GM12878 (cell line): Measurements from ENCODE around the gene SKIC8. TPM values are rescaled to one million over a fixed set of nuclear protein-coding genes. Genes with fewer than 3 reads are reported as not detected.

ENCODE experiments used
- ATAC-seq: fragments of 200-7000 bp; cut with Tn5 transposase; 3 replicates; pipeline ENCODE4 v1.9.1; 2020; ENCODE audit warnings: mild to moderate bottlenecking, moderate library complexity
- BruUV-seq: library from RNA; stranded (reverse); fragments of 400-500 nt; replicated peaks from 2 replicates; lab custom pipeline; 2021; lab: Mats Ljungman, UMichigan
- CTCF ChIA-PET: fragments of 300-600 bp; sonication (Branson Sonifier 250); formaldehyde crosslinking; extraction: SDS; loops from one replicate; lab custom pipeline; 2021; ENCODE audit warnings: inconsistent platforms; lab: Yijun Ruan, JAX
- POLR2A ChIA-PET: fragments of 350-600 bp; formaldehyde crosslinking; extraction: SDS; loops from one replicate; lab custom pipeline; 2021; ENCODE audit warnings: inconsistent platforms; lab: Charles Lee
- RAD21 ChIA-PET: fragments of 300-600 bp; sonication (Branson Sonifier 250); formaldehyde crosslinking; loops from one replicate; lab custom pipeline; 2023; ENCODE audit warnings: antibody characterized with exemption; ENCODE audit not compliant: unreplicated experiment; lab: Charles Lee
- SMC1A ChIA-PET: fragments of 300-600 bp; sonication (Branson Sonifier 250); formaldehyde crosslinking; loops from one replicate; lab custom pipeline; 2023; ENCODE audit not compliant: unreplicated experiment, uncharacterized antibody; lab: Charles Lee
- DNase-seq: peaks from one replicate; pipeline ENCODE4 v3.0.0-alpha.2; 2011; ENCODE audit warnings: low read depth, low spot score
- FAIRE-seq: peaks from 3 replicates; lab custom pipeline; 2011; peaks lifted over from hg19 to GRCh38; lab: Jason Lieb, UNC
- H2AFZ ChIP-seq: 2 replicates; pipeline ENCODE4 v1.6.0; 2011; ENCODE audit warnings: low read depth, low read length, control low read depth; ENCODE audit not compliant: control insufficient read depth
- H3K27ac ChIP-seq: 2 replicates; pipeline ENCODE4 v1.5.1; 2011; ENCODE audit warnings: control low read depth; ENCODE audit not compliant: control insufficient read depth, insufficient read depth
- H3K27me3 ChIP-seq, 2 experiments: replicated peaks in 1 of 2; 2 replicates each; pipeline versions ENCODE4 v1.6.0 to v1.6.1; 2011; ENCODE audit warnings: low read length in 1 of 2; ENCODE audit not compliant: control insufficient read depth in 2 of 2, insufficient read depth in 2 of 2
- H3K36me3 ChIP-seq, 2 experiments: 2 replicates each; pipeline ENCODE4 v1.5.1; 2011; ENCODE audit warnings: low read length in 1 of 2; ENCODE audit not compliant: control insufficient read depth in 2 of 2, insufficient read depth in 2 of 2
- H3K4me1 ChIP-seq: 2 replicates; pipeline ENCODE4 v1.6.1; 2011; ENCODE audit warnings: mild to moderate bottlenecking, low read length, moderate library complexity, mixed read lengths; ENCODE audit not compliant: control insufficient read depth, insufficient read depth
- H3K4me2 ChIP-seq: 2 replicates; pipeline ENCODE4 v1.6.0; 2011; ENCODE audit warnings: control low read depth; ENCODE audit not compliant: control insufficient read depth, insufficient read depth
- H3K4me3 ChIP-seq: fragments of 200-600 bp; sonication (generic); 2 replicates; pipeline ENCODE4 v1.5.1; 2016
- H3K79me2 ChIP-seq: 2 replicates; pipeline ENCODE4 v1.6.0; 2011; ENCODE audit warnings: low read length; ENCODE audit not compliant: control insufficient read depth, insufficient read depth
- H3K9ac ChIP-seq: 2 replicates; pipeline ENCODE4 v1.8.0; 2011; ENCODE audit warnings: low read length, control low read depth, mixed read lengths; ENCODE audit not compliant: control insufficient read depth, insufficient read depth
- H3K9me3 ChIP-seq: replicated peaks from 3 replicates; pipeline ENCODE4 v1.5.1; 2011; ENCODE audit warnings: mild to moderate bottlenecking, low read length; ENCODE audit not compliant: control insufficient read depth, insufficient read depth
- H4K20me1 ChIP-seq: 2 replicates; pipeline ENCODE4 v1.6.0; 2011; ENCODE audit not compliant: control insufficient read depth, insufficient read depth
- ATF7 ChIP-seq: fragments of 450-650 bp; IDR thresholded peaks from 2 replicates; pipeline ENCODE4 v1.6.1; 2016; ENCODE audit warnings: low read depth, mild to moderate bottlenecking
- CBFB ChIP-seq: IDR thresholded peaks from 2 replicates; pipeline ENCODE4 v1.6.1; 2016; ENCODE audit warnings: antibody characterized with exemption, low read depth
- CBX5 ChIP-seq: sonication (generic); IDR thresholded peaks from 2 replicates; pipeline ENCODE4 v1.6.1; 2016; ENCODE audit warnings: low read depth, moderate library complexity, mild to moderate bottlenecking, inconsistent platforms
- GATAD2B ChIP-seq: fragments of 450-650 bp; conservative IDR thresholded peaks from 2 replicates; pipeline ENCODE4 v1.6.1; 2017; ENCODE audit warnings: low read depth, mild to moderate bottlenecking, moderate library complexity
- HCFC1 ChIP-seq: fragments of 150-350 bp; IDR thresholded peaks from 2 replicates; pipeline ENCODE4 v1.6.1; 2014; ENCODE audit warnings: low read length
- LARP7 ChIP-seq: fragments of 450-650 bp; IDR thresholded peaks from 2 replicates; pipeline ENCODE4 v1.6.1; 2017; ENCODE audit warnings: mild to moderate bottlenecking
- MTA3 ChIP-seq: IDR thresholded peaks from 2 replicates; pipeline ENCODE4 v1.6.1; 2012; ENCODE audit warnings: low read length, inconsistent platforms, borderline replicate concordance
- MXI1 ChIP-seq: fragments of 150-350 bp; IDR thresholded peaks from 2 replicates; pipeline ENCODE4 v1.6.1; 2011; ENCODE audit warnings: low read depth, mild to moderate bottlenecking, inconsistent platforms, low read length, improper control_type of control experiment
- NFIC ChIP-seq: IDR thresholded peaks from 2 replicates; pipeline ENCODE4 v1.6.1; 2012; ENCODE audit warnings: low read depth, mild to moderate bottlenecking, inconsistent platforms, low read length, moderate library complexity
- NR2C1 ChIP-seq: fragments of 450-650 bp; IDR thresholded peaks from 2 replicates; pipeline ENCODE4 v1.6.1; 2017; ENCODE audit warnings: antibody characterized with exemption, mild to moderate bottlenecking, moderate library complexity
- PAX5 ChIP-seq: IDR thresholded peaks from 2 replicates; pipeline ENCODE4 v1.6.1; 2011; ENCODE audit warnings: low read depth, low read length, borderline replicate concordance
- RELA ChIP-seq: fragments of 450-650 bp; IDR thresholded peaks from 2 replicates; pipeline ENCODE4 v1.8.0; 2014; ENCODE audit warnings: borderline replicate concordance; ENCODE audit not compliant: partially characterized antibody
- TCF3 ChIP-seq: IDR thresholded peaks from 2 replicates; pipeline ENCODE4 v1.6.1; 2012; ENCODE audit warnings: low read depth, mild to moderate bottlenecking, low read length, borderline replicate concordance; ENCODE audit not compliant: insufficient read depth
- TCF7 ChIP-seq: IDR thresholded peaks from 2 replicates; pipeline ENCODE4 v1.6.1; 2014; ENCODE audit warnings: antibody characterized with exemption, borderline replicate concordance
- WRNIP1 ChIP-seq: IDR thresholded peaks from 2 replicates; pipeline ENCODE4 v1.6.1; 2011; ENCODE audit warnings: low read depth, low read length, improper control_type of control experiment, borderline replicate concordance
- ZNF217 ChIP-seq: fragments of 450-650 bp; IDR thresholded peaks from 2 replicates; pipeline ENCODE4 v1.6.1; 2017; ENCODE audit warnings: antibody characterized with exemption, mild to moderate bottlenecking
- ZNF592 ChIP-seq: fragments of 450-650 bp; IDR thresholded peaks from 2 replicates; pipeline ENCODE4 v1.6.1; 2017; ENCODE audit warnings: mild to moderate bottlenecking, moderate library complexity
- WGBS: methylation state at CpG from one replicate; pipeline ENCODE4 v1.1.6; 2016; ENCODE audit warnings: low lambda C conversion rate; ENCODE audit not compliant: insufficient replicate concordance, insufficient coverage; ENCODE audit errors: missing lambda C conversion rate; 5-methylcytosine and 5-hydroxymethylcytosine counted together
- in situ Hi-C: fragments of 300-500 bp; cut with MboI; formaldehyde crosslinking; loops from 9 replicates; pipeline ENCODE4 v1.14.3; 2018; ENCODE audit warnings: mixed read lengths
- intact Hi-C: fragments of 100-400 bp; cut with micrococcal nuclease; formaldehyde crosslinking; loops from one replicate; pipeline ENCODE4 v1.14.2; 2022; ENCODE audit not compliant: unreplicated experiment
- polyA plus RNA-seq, 11 experiments: library from polyadenylated mRNA; depleted of rRNA in 4 of 11; unstranded in 6 of 11; stranded (reverse) in 5 of 11; fragments of >200 nt; fragmentation: Nextera tagmentation in 4 of 11; fragmentation: Illumina TruSeq in 1 of 11; extraction: Ambion mirVana in 4 of 11; extraction: Trizol in 1 of 11; gene quantifications; 1 replicate in 1 of 11; 2 replicates in 10 of 11; pipeline versions ENCODE4 v1.2.1 to v1.2.3, GENCODE V29; 2011 to 2016; ENCODE audit warnings: inconsistent platforms in 2 of 11, missing spikeins in 2 of 11, low read depth in 1 of 11
- total RNA-seq, 4 experiments: library from RNA; depleted of rRNA in 3 of 4; stranded (reverse); fragments of >200 nt in 3 of 4; fragmentation: Illumina TruSeq in 1 of 4; extraction: Trizol in 1 of 4; gene quantifications; 2 replicates each; pipeline versions ENCODE4 v1.2.1 to v1.2.3, GENCODE V29; 2013 to 2021

The SKIC8 gene
- total and polyA plus RNA-seq, 10 of the 15 experiments (the other 5 are each of a cell fraction or from before 2014, with no cell fraction given): 57.0 to 288 (median 128) TPM

GRCh38 chr15:78249131-78249530 lies 50.3 kb downstream of the SKIC8 start:
- in situ Hi-C loops: no loop called here
- ChIA-PET CTCF (no interaction called here), SMC1A (interaction anchor here (0.8 kb wide), 1 partner anchor 10 kb away, joined by 3 read pairs; no protein-coding TSS in a partner anchor)

GRCh38 chr15:78247911-78248310 lies 51.5 kb downstream of the SKIC8 start:
- RAD21 ChIA-PET: no interaction called here
- ATAC-seq: no peak
- Histone ChIP-seq H3K4me3 (no peak overlapping the region), H3K79me2 (no peaks in the 10 kb centered on the region), H3K4me2 (no peak overlapping the region), H3K9me3 (no peaks in the 10 kb centered on the region), H2AFZ (no peak overlapping the region), H3K36me3 (no peaks in the 10 kb centered on the region), H3K9ac (no peak overlapping the region), H3K4me1 (no peaks in the 10 kb centered on the region), H3K27me3 (0 out of 4 replicates have a peak, but pooled peaks cover 0 to 1% of the 10 kb centered on the region in 2 experiments), H3K27ac (no peak overlapping the region), H4K20me1 (no peaks in the 10 kb centered on the region)
- no TSS peak for BruUV-seq
- FAIRE-seq: no peak
- POLR2A ChIA-PET: no interaction called here
- in situ Hi-C loops: no loop called here
- DNase-seq: no peak
- intact Hi-C loops: no loop called here
- whole genome bisulfite sequencing: 0% methylated on average over 1 of the region's 1 CpG
- SMC1A ChIA-PET: no interaction called here
- CTCF ChIA-PET: no interaction called here
- no peak for TF ChIP-seq RELA
- TF ChIP-seq MXI1: no peak
- TF ChIP-seq PAX5: no peak
- TF ChIP-seq TCF7: no peak
- no peak for TF ChIP-seq CBFB
- TF ChIP-seq GATAD2B: no peak
- no peak for TF ChIP-seq MTA3
- TF ChIP-seq TCF3: no peak
- TF ChIP-seq ZNF217: no peak
- no peak for TF ChIP-seq HCFC1
- TF ChIP-seq NFIC: no peak
- TF ChIP-seq WRNIP1: no peak
- no peak for TF ChIP-seq ZNF592

More at GRCh38 chr15:78249131-78249530, 50.3 kb downstream of the SKIC8 start:
- Histone ChIP-seq H3K9me3 (no peaks in the 10 kb centered on the region), H3K36me3 (no peaks in the 10 kb centered on the region), H3K4me1 (no peaks in the 10 kb centered on the region), H2AFZ (no peak overlapping the region), H4K20me1 (no peaks in the 10 kb centered on the region), H3K27me3 (0 out of 4 replicates have a peak, but pooled peaks cover 0 to 1% of the 10 kb centered on the region in 2 experiments), H3K9ac (no peak overlapping the region), H3K4me2 (no peak overlapping the region), H3K27ac (no peak overlapping the region), H3K79me2 (no peaks in the 10 kb centered on the region), H3K4me3 (no peak overlapping the region)
- FAIRE-seq (no peak), ATAC-seq (no peak), DNase-seq (no peak)
- WGBS: 73% methylated on average over 5 of the region's 5 CpGs
- POLR2A ChIA-PET: no interaction called here
- TF ChIP-seq NR2C1 (no peak), ATF7 (no peak), LARP7 (no peak), CBX5 (no peak)
- BruUV-seq: no TSS peak
- intact Hi-C loops: no loop called here
- RAD21 ChIA-PET: no interaction called here
